Smooth muscle cell (in vitro differentiated cells): ENCODE measurements around the gene NPLOC4. TPM values are rescaled to one million over a fixed set of nuclear protein-coding genes. Genes with fewer than 3 reads are reported as not detected.
A peak's percentile ranks its signal among the peaks of the same experiment; 100 is the strongest.

Source experiments
- DNase-seq: peaks from one replicate; lab custom pipeline; 2025; ENCODE audit not compliant: unreplicated experiment; lab: John Stamatoyannopoulos, UW
- H2AFZ ChIP-seq: fragments of 200-600 bp; sonication (generic); 2 replicates; pipeline ENCODE4 v1.6.0; 2016; ENCODE audit warnings: antibody characterized with exemption, low read depth, mild to moderate bottlenecking
- H3F3A ChIP-seq: fragments of 200-600 bp; sonication (generic); 2 replicates; pipeline ENCODE4 v1.6.0; 2017; ENCODE audit warnings: antibody characterized with exemption, low read depth
- H3K27ac ChIP-seq: fragments of 200-600 bp; sonication (generic); 2 replicates; pipeline ENCODE4 v1.5.1; 2016; ENCODE audit warnings: low read depth, mild to moderate bottlenecking
- H3K27me3 ChIP-seq: fragments of 200-600 bp; sonication (generic); 2 replicates; pipeline ENCODE4 v1.6.1; 2016; ENCODE audit warnings: low read depth, mild to moderate bottlenecking
- H3K36me3 ChIP-seq: fragments of 200-600 bp; sonication (generic); 2 replicates; pipeline ENCODE4 v1.5.1; 2016; ENCODE audit warnings: low read depth
- H3K4me1 ChIP-seq: fragments of 200-600 bp; sonication (generic); 2 replicates; pipeline ENCODE4 v1.5.1; 2016; ENCODE audit warnings: low read depth
- H3K4me2 ChIP-seq: fragments of 200-600 bp; sonication (generic); 2 replicates; pipeline ENCODE4 v1.6.0; 2016; ENCODE audit warnings: mild to moderate bottlenecking
- H3K4me3 ChIP-seq: fragments of 200-600 bp; sonication (generic); 2 replicates; pipeline ENCODE4 v1.5.1; 2016; ENCODE audit warnings: mild to moderate bottlenecking
- H3K79me2 ChIP-seq: fragments of 200-600 bp; sonication (generic); 2 replicates; pipeline ENCODE4 v1.6.0; 2016; ENCODE audit warnings: low read depth, mild to moderate bottlenecking
- H3K9ac ChIP-seq: fragments of 200-600 bp; sonication (generic); 2 replicates; pipeline ENCODE4 v1.6.0; 2016; ENCODE audit warnings: low read depth
- H3K9me3 ChIP-seq: fragments of 200-600 bp; sonication (generic); replicated peaks from 2 replicates; pipeline ENCODE4 v1.5.1; 2016; ENCODE audit warnings: low read depth
- H4K20me1 ChIP-seq: fragments of 200-600 bp; sonication (generic); 2 replicates; pipeline ENCODE4 v1.6.0; 2016; ENCODE audit warnings: low read depth
- CTCF ChIP-seq: fragments of 200-600 bp; sonication (generic); IDR thresholded peaks from 2 replicates; pipeline ENCODE4 v1.5.1; 2017; ENCODE audit warnings: borderline replicate concordance, mild to moderate bottlenecking, antibody characterized with exemption; ENCODE audit not compliant: insufficient read depth, poor library complexity, severe bottlenecking
- whole genome bisulfite sequencing: methylation state at CpG from one replicate; pipeline ENCODE4 v1.1.7; 2016; ENCODE audit warnings: low lambda C conversion rate; 5-methylcytosine and 5-hydroxymethylcytosine counted together
- polyA plus RNA-seq: library from polyadenylated mRNA; unstranded; fragments of >200 nt; fragmentation: Nextera tagmentation; extraction: Ambion mirVana; gene quantifications from 2 replicates; pipeline ENCODE4 v1.2.1, GENCODE V29; 2016
- total RNA-seq: library from RNA; depleted of rRNA; stranded (reverse); fragments of >200 nt; gene quantifications from 2 replicates; pipeline ENCODE4 v1.2.3, GENCODE V29; 2014

Gene NPLOC4
- total and polyA plus RNA-seq, 2 experiments from 2014 or later, result 58.1 to 60.9 TPM

- Histone ChIP-seq H3K27ac (peak overlapping the region; percentile 66), H3K9ac (no peak overlapping the region), H3K27me3 (no peaks in the 10 kb centered on the region), H3F3A (peaks cover 7% of the 10 kb centered on the region), H3K4me2 (peak overlapping the region; percentile 56), H3K4me1 (peaks cover 11% of the 10 kb centered on the region), H2AFZ (no peak overlapping the region), H3K4me3 (no peak overlapping the region), H4K20me1 (peaks cover 73% of the 10 kb centered on the region), H3K79me2 (peaks cover 23% of the 10 kb centered on the region), H3K36me3 (peaks cover 7% of the 10 kb centered on the region), H3K9me3 (no peaks in the 10 kb centered on the region)
- no peak for TF ChIP-seq CTCF
- WGBS, result 61% methylated on average over 10 of the region's 10 CpGs
- no peak for DNase-seq
Measured at GRCh38 chr17:81579821-81580321, 57.0 kb downstream of the NPLOC4 start.

DNA sequence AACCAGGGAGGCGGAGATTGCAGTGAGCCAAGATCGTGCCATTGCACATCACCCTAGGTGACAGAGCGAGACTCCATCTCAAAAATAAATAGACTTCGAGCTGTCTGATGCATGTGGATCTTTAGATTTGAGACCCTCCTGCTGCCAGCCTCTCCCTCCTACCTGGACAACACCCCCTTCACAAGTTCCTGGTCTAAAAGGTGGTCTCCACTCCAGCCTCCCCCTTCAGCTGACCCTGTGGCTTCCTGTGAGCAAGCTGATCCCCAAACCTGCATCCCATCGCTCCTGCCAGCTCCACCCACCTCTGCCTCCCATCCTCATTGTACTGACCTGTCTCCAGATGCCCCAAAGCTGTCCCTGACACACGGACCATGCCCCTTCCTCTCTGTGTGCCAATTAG lies 57.6 kb downstream of the NPLOC4 start:
- Histone ChIP-seq H3K27ac (peak overlapping the region; percentile 66), H3K79me2 (peaks cover 24% of the 10 kb centered on the region)

GRCh38 chr17:81578561-81579225 lies 58.2 kb downstream of the NPLOC4 start:
- Histone ChIP-seq H3K9ac (no peak overlapping the region), H3K9me3 (no peaks in the 10 kb centered on the region), H3K4me3 (no peak overlapping the region), H3K36me3 (no peaks in the 10 kb centered on the region), H3K27me3 (no peaks in the 10 kb centered on the region), H3F3A (peaks cover 7% of the 10 kb centered on the region), H4K20me1 (peaks cover 73% of the 10 kb centered on the region), H3K79me2 (peaks cover 30% of the 10 kb centered on the region), H3K27ac (peak overlapping the region; percentile 68), H2AFZ (no peak overlapping the region), H3K4me2 (peak overlapping the region; percentile 38), H3K4me1 (peaks cover 11% of the 10 kb centered on the region)
- TF ChIP-seq CTCF, result no peak
- WGBS, result 96% methylated on average over 6 of the region's 6 CpGs
- DNase-seq, result no peak

More for the DNA sequence above, 57.6 kb downstream of the NPLOC4 start:
- Histone ChIP-seq H3K9ac (no peak overlapping the region), H3K4me1 (peaks cover 11% of the 10 kb centered on the region), H3F3A (peaks cover 7% of the 10 kb centered on the region), H3K4me2 (peak overlapping the region; percentile 56), H3K36me3 (peaks cover 5% of the 10 kb centered on the region), H3K9me3 (no peaks in the 10 kb centered on the region), H4K20me1 (peaks cover 73% of the 10 kb centered on the region), H3K27me3 (no peaks in the 10 kb centered on the region), H3K4me3 (no peak overlapping the region), H2AFZ (no peak overlapping the region)
- TF ChIP-seq CTCF, result no peak
- DNase-seq, result no peak
- 98% methylated on average over 6 of the region's 6 CpGs for WGBS

DNA sequence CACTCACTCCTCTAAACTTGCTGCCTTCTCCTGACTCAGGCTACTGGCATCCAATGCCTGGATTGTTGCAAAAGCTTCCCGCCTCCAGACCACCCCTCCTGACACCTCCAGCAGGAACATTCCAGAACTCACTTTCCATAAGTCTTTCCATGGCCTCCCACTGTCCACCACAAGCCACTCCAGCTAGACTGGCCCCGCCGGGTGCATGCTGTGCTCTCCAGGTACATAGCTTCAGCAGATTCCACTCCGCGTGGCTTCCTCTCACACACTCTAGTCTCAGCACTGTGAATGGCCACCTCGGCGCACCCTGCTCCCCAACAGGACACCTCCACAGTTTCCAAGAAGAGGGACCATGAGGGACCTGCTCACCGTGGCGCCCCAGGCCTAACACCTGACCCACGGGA lies 58.9 kb downstream of the NPLOC4 start:
- H3K4me1 ChIP-seq, result peaks cover 11% of the 10 kb centered on the region
- H3K9me3 ChIP-seq, result no peaks in the 10 kb centered on the region
- TF ChIP-seq CTCF, result no peak
- H3F3A ChIP-seq, result peaks cover 7% of the 10 kb centered on the region
- H3K27me3 ChIP-seq, result no peaks in the 10 kb centered on the region
- H4K20me1 ChIP-seq, result peaks cover 69% of the 10 kb centered on the region
- no peak overlapping the region for H2AFZ ChIP-seq
- H3K4me2 ChIP-seq, result peak overlapping the region; percentile 38
- no peak overlapping the region for H3K9ac ChIP-seq
- no peaks in the 10 kb centered on the region for H3K36me3 ChIP-seq
- H3K79me2 ChIP-seq, result peaks cover 30% of the 10 kb centered on the region
- peak overlapping the region; percentile 68 for H3K27ac ChIP-seq
- DNase-seq, result no peak
- WGBS, result 78% methylated on average over 10 of the region's 10 CpGs
- H3K4me3 ChIP-seq, result no peak overlapping the region
